Body of pancreas (tissue), 4 donors: ENCODE results near the gene INSYN2B.

Source experiments
- CTCF ChIP-seq, 7 experiments: fragments of 450-650 bp in 4 of 7; fragments of 200-600 bp in 3 of 7; sonication (generic) in 3 of 7; IDR thresholded peaks; one replicate each; pipeline ENCODE4 v1.5.1; 2016 to 2019; ENCODE audit warnings: antibody characterized with exemption in 7 of 7
- POLR2A ChIP-seq, 3 donors: fragments of 450-650 bp; IDR thresholded peaks; one replicate each; pipeline ENCODE4 v1.6.1; 2016; ENCODE audit warnings: antibody characterized with exemption in 3 of 3, mild to moderate bottlenecking in 2 of 3

- TF ChIP-seq POLR2A (IDR thresholded peaks at IDR 0.05): no peak
- TF ChIP-seq CTCF (IDR thresholded peaks at IDR 0.05): no peak
Observed at GRCh38 chr5:169993485-169993790, 13.1 kb upstream of the INSYN2B start.
